Skeletal muscle tissue (tissue), 4 donors: Measurements from ENCODE around the gene NOLC1. TPM values are rescaled to one million over a fixed set of nuclear protein-coding genes. Genes with fewer than 3 reads are reported as not detected.

Experiments used
- H3K27ac ChIP-seq: one replicate; pipeline ENCODE4 v1.7.0; 2013; ENCODE audit warnings: mild to moderate bottlenecking, low read depth, low read length, inconsistent platforms
- H3K27me3 ChIP-seq, 3 donors: one replicate each; pipeline ENCODE4 v1.7.0; 2013; ENCODE audit warnings: low read length in 3 of 3; ENCODE audit not compliant: control insufficient read depth in 3 of 3, insufficient read depth in 3 of 3
- H3K36me3 ChIP-seq, 3 donors: one replicate each; pipeline ENCODE4 v1.7.0; 2013; ENCODE audit warnings: low read length in 3 of 3; ENCODE audit not compliant: control insufficient read depth in 3 of 3, insufficient read depth in 3 of 3
- H3K4me1 ChIP-seq, 3 donors: one replicate each; pipeline ENCODE4 v1.7.0; 2013; ENCODE audit warnings: low read length in 3 of 3, mild to moderate bottlenecking in 3 of 3; ENCODE audit not compliant: control insufficient read depth in 3 of 3, insufficient read depth in 3 of 3
- H3K4me3 ChIP-seq, 3 donors: one replicate each; pipeline ENCODE4 v1.7.0; 2013; ENCODE audit warnings: low read length in 3 of 3
- H3K9ac ChIP-seq, 3 donors: one replicate each; pipeline ENCODE4 v1.7.0; 2013; ENCODE audit warnings: low read length in 3 of 3, mild to moderate bottlenecking in 3 of 3, moderate library complexity in 2 of 3, low read depth in 1 of 3
- H3K9me3 ChIP-seq, 3 donors: one replicate each; pipeline ENCODE4 v1.7.0; 2013; ENCODE audit warnings: low read length in 3 of 3; ENCODE audit not compliant: control insufficient read depth in 3 of 3
- total RNA-seq: library from RNA; depleted of rRNA; stranded (reverse); fragments of >200 nt; gene quantifications from one replicate; pipeline ENCODE4 v1.2.3, GENCODE V29; 2014
- donor health status: Osteomylitis.

The NOLC1 gene
- total RNA-seq, 1 donor from 2014 or later = 26.6 TPM

GRCh38 chr10:102198027-102198426 is 45.8 kb downstream of the NOLC1 start:
- Histone ChIP-seq H3K27me3 (no peaks in the 10 kb centered on the region), H3K4me3 (no peak overlapping the region), H3K36me3 (no peaks in the 10 kb centered on the region), H3K27ac (no peak overlapping the region), H3K9ac (no peak overlapping the region), H3K4me1 (peaks cover 0 to 4% (median 0%) of the 10 kb centered on the region in 3 donors), H3K9me3 (no peaks in the 10 kb centered on the region)

DNA sequence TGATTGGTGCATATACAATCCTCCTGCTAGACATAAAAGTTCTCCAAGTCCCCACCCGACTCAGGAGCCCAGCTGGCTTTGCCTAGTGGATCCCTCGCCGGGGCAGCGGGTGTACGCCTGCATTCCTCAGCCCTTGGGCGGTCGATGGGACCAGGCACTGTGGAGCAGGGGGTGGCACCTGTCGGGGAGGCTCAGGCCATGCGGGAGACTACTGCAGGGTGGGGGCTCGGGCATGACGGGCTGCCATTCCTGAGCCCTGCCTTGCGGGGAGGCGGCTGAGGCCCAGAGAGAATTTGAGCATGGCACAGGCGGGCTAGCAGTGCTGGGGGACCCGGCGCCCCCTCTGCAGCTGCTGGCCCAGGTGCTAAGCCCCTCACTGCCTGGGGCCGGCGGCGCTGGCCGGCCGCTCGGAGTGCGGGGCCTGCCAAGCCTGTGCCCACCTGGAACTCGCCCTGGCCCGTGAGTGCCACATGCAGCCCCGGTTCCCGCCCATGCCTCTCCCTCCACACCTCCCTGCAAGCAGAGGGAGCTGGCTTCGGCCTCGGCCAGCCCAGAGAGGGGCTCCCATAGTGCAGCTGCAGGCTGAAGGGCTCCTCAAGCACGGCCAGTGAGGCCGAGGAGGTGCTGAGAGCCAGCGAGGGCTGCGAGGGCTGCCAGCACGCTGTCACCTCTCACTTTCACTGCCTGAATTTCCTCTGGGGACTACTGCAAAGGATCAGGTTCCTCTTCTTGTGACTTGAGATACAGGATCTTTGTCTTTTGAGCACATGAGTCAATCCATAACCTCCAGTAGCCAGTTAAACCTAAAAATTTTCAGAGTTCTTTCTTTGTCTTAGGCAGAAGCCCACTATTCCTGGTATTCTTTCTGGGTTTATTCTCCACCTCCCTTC is 48.8 kb downstream of the NOLC1 start:
- Histone ChIP-seq H3K27ac (no peak overlapping the region), H3K4me1 (peaks cover 0 to 4% (median 0%) of the 10 kb centered on the region in 3 donors), H3K4me3 (no peak overlapping the region), H3K9me3 (peaks cover 0 to 3% (median 3%) of the 10 kb centered on the region in 3 donors), H3K27me3 (no peaks in the 10 kb centered on the region), H3K36me3 (no peaks in the 10 kb centered on the region), H3K9ac (no peak overlapping the region)

GRCh38 chr10:102202386-102202785 is 50.2 kb downstream of the NOLC1 start:
- Histone ChIP-seq H3K36me3 (no peaks in the 10 kb centered on the region), H3K27me3 (no peaks in the 10 kb centered on the region), H3K4me1 (peaks cover 0 to 4% (median 0%) of the 10 kb centered on the region in 3 donors), H3K4me3 (no peak overlapping the region), H3K9ac (no peak overlapping the region), H3K9me3 (peaks cover 0 to 3% (median 3%) of the 10 kb centered on the region in 3 donors), H3K27ac (no peak overlapping the region)

DNA sequence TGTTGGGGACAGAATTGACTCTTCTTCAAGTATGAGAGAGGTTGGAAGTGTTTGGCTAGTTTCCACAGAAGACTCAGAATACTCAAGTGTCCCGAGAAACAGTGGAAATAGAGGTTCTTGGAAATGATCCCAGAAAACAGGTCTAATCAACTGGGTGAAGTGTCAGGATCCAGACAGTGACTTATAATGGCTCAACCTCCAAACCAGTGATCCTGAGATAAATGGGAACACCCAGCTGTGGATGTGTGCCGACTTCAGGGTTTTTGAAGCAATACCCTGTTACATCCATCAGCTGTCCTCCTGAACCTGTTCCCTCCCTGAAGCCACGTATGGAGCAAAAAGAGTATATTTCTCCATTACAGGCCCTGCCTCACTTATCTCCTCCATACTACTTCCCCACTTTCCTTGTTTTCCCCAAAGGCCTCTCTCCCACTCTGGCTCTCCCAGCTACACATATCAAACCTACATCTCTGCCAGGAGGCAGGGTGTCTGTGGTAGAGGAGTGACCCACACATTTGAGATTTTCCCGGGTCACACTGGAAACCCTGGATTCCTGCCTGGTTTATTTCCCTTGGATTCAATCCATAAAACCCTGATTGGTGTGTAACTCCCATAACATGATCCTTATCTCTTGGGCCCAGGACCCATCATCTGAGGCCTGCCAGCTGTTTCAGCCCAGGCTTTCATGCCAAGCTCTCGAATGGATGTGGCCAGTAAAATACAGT is 56.3 kb downstream of the NOLC1 start:
- Histone ChIP-seq H3K36me3 (no peaks in the 10 kb centered on the region), H3K9me3 (peaks cover 0 to 3% (median 3%) of the 10 kb centered on the region in 3 donors), H3K27ac (no peak overlapping the region), H3K4me1 (no peaks in the 10 kb centered on the region), H3K27me3 (no peaks in the 10 kb centered on the region), H3K9ac (no peak overlapping the region), H3K4me3 (no peak overlapping the region)

DNA sequence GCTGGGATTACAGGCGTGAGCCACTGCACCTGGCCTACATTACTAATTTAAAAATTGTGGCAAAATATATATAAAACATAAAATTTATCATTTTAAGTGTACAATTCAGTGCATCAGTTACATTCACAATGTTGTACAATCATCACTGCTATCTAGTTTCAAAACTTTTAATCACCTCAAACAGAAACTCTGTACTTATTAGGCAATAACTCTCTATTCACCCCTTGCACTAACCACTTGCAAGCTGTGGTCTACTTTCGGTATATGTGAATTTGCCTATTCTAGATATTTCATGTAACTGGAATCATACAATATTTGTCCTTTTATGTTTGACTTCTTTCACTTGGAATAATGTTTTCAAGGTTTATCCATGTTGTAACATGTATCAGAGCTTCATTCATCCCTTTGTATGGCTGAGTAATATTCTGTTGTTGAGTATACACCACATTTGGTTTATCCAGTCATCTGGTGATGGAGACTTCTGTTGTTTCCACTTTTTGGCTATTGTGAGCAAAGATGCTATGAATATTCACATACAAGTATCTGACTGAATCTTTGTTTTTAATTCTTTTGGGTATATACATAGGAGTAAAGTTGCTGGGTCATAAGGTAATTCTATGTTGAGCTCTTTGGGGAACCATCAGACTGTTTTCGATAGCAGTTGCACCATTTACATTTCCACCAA is 59.6 kb downstream of the NOLC1 start:
- H3K4me1 ChIP-seq = no peaks in the 10 kb centered on the region
- no peak overlapping the region for H3K9ac ChIP-seq
- no peak overlapping the region for H3K4me3 ChIP-seq
- no peaks in the 10 kb centered on the region for H3K27me3 ChIP-seq
- no peaks in the 10 kb centered on the region for H3K36me3 ChIP-seq
- H3K27ac ChIP-seq = no peak overlapping the region
- H3K9me3 ChIP-seq = no peaks in the 10 kb centered on the region

Other genes starting within 250 kb of the NOLC1 start
- gene ARMH3, start 96.2 kb upstream of the NOLC1 start, total RNA-seq = 13.0 TPM
- gene HPS6, start 87.0 kb upstream of the NOLC1 start, total RNA-seq = 16.7 TPM
- gene LDB1, start 32.0 kb upstream of the NOLC1 start, total RNA-seq = 29.2 TPM
- 7.3 TPM for gene PPRC1, start 19.3 kb upstream of the NOLC1 start, total RNA-seq
- not detected for gene ELOVL3, start 73.9 kb downstream of the NOLC1 start, total RNA-seq
- 4.2 TPM for gene PITX3, start 89.1 kb downstream of the NOLC1 start, total RNA-seq
- 17.7 TPM for gene GBF1, start 93.1 kb downstream of the NOLC1 start, total RNA-seq
- 11.0 TPM for gene NFKB2, start 243.3 kb downstream of the NOLC1 start, total RNA-seq